SK-N-SH treated with all-trans-retinoic acid at 6 μM for 48 hours (cell line): ENCODE measurements around the gene TAF9B.

Source experiments
- RARB ChIP-seq: fragments of 250-450 bp; sonication (Bioruptor Pico); IDR thresholded peaks from 2 replicates; pipeline ENCODE4 v1.8.0; 2021; ENCODE audit warnings: mild to moderate bottlenecking, moderate library complexity
- ZC3H10 ChIP-seq: fragments of 250-450 bp; sonication (Bioruptor Pico); IDR thresholded peaks from 2 replicates; pipeline ENCODE4 v1.5.1; 2021; ENCODE audit warnings: mild to moderate bottlenecking, moderate library complexity

- TF ChIP-seq ZC3H10 (CRISPR knock-in tag) (no peak), RARB (CRISPR knock-in tag) (no peak)
Measured at GRCh38 chrX:78130396-78130795, 9.1 kb downstream of the TAF9B start.
